Cardiac muscle cell (in vitro differentiated cells and primary cell): ENCODE measurements around the gene CRYBG1. TPM values are rescaled to one million over a fixed set of nuclear protein-coding genes. Genes with fewer than 3 reads are reported as not detected.

Experiments
- DNase-seq, 2 donors: peaks; one replicate each; pipeline versions ENCODE4 v3.0.0 to v3.0.0-alpha.2; 2010 to 2017; ENCODE audit warnings: low read depth in 1 of 2, low spot score in 1 of 2
- H3K27ac ChIP-seq: fragments of 200-600 bp; sonication (generic); 2 replicates; pipeline ENCODE4 v1.5.1; 2016
- H3K27me3 ChIP-seq: fragments of 200-600 bp; sonication (generic); 2 replicates; pipeline ENCODE4 v1.6.0; 2016; ENCODE audit warnings: control low read depth
- H3K36me3 ChIP-seq: fragments of 200-600 bp; sonication (generic); 2 replicates; pipeline ENCODE4 v1.5.1; 2016; ENCODE audit warnings: control low read depth
- H3K4me1 ChIP-seq: fragments of 200-600 bp; sonication (generic); 2 replicates; pipeline ENCODE4 v1.8.1; 2017; ENCODE audit warnings: low read depth, mild to moderate bottlenecking, mixed run types
- H3K4me3 ChIP-seq: fragments of 200-600 bp; sonication (generic); 2 replicates; pipeline ENCODE4 v1.5.1; 2016; ENCODE audit warnings: mild to moderate bottlenecking
- H3K9me3 ChIP-seq: fragments of 200-600 bp; sonication (generic); 2 replicates; pipeline ENCODE4 v1.5.1; 2017; ENCODE audit warnings: low read depth, mild to moderate bottlenecking, control low read depth
- polyA plus RNA-seq: library from polyadenylated mRNA; unstranded; fragments of >200 nt; fragmentation: Nextera tagmentation; extraction: Ambion mirVana; gene quantifications from 2 replicates; pipeline ENCODE4 v1.2.1, GENCODE V29; 2016
- total RNA-seq: library from RNA; depleted of rRNA; stranded (reverse); fragments of >200 nt; gene quantifications from 2 replicates; pipeline ENCODE4 v1.2.3, GENCODE V29; 2016
- TF ChIP-seq, protein P1 (sequence below): IDR thresholded peaks from 2 replicates; pipeline ENCODE4 v1.5.1; 2012; ENCODE audit warnings: low read depth, mild to moderate bottlenecking, low read length

The CRYBG1 gene
- total and polyA plus RNA-seq, 2 experiments from 2014 or later: 0.22 TPM; not detected in 1

DNA sequence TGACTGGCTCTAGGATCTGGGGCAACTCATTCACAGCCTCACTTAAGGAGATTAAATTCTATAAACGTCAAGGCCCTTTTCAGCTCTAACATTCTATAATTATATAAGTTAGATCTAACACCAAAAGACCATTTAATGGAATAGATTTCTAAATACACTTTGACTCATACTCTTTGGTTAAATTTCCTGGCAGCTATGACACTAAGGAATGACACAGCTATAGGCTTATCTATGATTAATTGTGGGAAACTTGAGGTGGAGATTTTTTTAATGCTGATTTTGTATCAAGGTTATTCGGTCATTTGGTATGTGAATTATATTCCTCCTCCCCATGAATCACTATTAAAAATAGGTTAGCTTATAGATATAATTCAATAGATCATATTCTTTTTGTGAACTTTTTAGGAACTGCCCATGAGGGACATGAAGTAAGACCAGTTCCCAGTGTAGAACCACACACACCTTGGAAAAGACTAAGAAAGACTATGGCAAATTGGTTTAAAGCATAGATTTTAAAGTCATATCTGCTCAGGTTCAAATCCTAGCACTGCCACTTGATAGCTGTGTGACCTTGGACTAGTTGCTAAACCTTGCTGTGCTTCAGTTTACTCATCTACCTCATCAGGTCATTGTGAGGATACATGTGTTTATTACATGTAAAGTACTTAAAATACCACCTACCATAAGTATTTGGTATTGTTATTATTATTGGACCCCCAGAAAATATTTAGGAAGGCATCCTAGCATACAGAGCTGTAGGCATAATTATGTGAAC, 116.0 kb downstream of the CRYBG1 start:
- Histone ChIP-seq H3K27ac (no peak overlapping the region), H3K36me3 (no peaks in the 10 kb centered on the region), H3K4me3 (no peak overlapping the region), H3K9me3 (no peaks in the 10 kb centered on the region), H3K27me3 (no peaks in the 10 kb centered on the region), H3K4me1 (no peaks in the 10 kb centered on the region)
- peak in 1 of 2 donors; percentile 73 for DNase-seq
- TF ChIP-seq, protein P1, sequence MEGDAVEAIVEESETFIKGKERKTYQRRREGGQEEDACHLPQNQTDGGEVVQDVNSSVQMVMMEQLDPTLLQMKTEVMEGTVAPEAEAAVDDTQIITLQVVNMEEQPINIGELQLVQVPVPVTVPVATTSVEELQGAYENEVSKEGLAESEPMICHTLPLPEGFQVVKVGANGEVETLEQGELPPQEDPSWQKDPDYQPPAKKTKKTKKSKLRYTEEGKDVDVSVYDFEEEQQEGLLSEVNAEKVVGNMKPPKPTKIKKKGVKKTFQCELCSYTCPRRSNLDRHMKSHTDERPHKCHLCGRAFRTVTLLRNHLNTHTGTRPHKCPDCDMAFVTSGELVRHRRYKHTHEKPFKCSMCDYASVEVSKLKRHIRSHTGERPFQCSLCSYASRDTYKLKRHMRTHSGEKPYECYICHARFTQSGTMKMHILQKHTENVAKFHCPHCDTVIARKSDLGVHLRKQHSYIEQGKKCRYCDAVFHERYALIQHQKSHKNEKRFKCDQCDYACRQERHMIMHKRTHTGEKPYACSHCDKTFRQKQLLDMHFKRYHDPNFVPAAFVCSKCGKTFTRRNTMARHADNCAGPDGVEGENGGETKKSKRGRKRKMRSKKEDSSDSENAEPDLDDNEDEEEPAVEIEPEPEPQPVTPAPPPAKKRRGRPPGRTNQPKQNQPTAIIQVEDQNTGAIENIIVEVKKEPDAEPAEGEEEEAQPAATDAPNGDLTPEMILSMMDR: no peak

DNA sequence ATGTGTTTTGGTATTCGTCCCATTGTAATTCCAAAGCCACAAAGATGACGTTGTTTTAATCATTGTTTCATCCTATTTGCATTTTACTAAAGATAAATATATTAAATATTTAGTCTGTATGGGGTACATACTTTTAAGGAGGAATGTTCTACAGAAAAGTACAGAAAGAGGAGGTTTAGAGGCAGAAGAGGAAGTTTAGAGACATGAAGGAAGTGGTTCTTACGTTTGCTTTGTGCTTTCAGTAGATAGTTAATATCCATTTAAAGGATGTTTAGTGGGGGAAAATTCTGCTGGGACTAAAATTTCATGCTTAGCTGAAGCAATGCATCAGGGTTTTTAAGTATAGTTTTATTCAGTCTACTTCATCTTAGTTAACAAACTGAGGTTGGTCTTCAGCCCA, 116.6 kb downstream of the CRYBG1 start:
- TF ChIP-seq, protein P1: no peak
- no peak overlapping the region for H3K4me3 ChIP-seq
- no peak overlapping the region for H3K27ac ChIP-seq
- no peaks in the 10 kb centered on the region for H3K27me3 ChIP-seq
- no peaks in the 10 kb centered on the region for H3K4me1 ChIP-seq
- H3K9me3 ChIP-seq: no peaks in the 10 kb centered on the region
- DNase-seq: no peak
- no peaks in the 10 kb centered on the region for H3K36me3 ChIP-seq

- no peak overlapping the region for H3K27ac ChIP-seq
- TF ChIP-seq, protein P1: no peak
- H3K27me3 ChIP-seq: no peaks in the 10 kb centered on the region
- no peaks in the 10 kb centered on the region for H3K9me3 ChIP-seq
- no peaks in the 10 kb centered on the region for H3K36me3 ChIP-seq
- H3K4me3 ChIP-seq: no peak overlapping the region
- no peak for DNase-seq
- H3K4me1 ChIP-seq: no peaks in the 10 kb centered on the region
Observed at GRCh38 chr6:106477790-106478189, 117.3 kb downstream of the CRYBG1 start.

DNA sequence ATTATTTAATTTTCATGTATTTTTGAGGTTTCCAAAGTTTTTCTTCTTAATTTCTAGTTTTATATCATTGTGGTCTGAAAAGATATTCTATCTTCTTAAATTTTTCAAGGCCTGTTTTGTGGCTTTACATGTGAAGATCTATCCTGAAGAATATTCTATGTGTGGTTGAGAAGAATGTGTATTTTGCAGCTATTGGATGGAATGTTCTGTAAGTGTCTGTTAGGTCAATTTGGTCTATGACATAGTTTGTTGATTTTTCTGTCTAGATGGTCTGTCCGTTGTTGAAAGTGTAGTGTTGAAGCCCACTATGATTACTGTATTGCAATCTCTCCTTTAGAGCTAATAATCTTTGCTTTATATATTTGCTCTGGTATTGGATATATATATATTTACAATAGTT, 125.7 kb downstream of the CRYBG1 start:
- Histone ChIP-seq H3K36me3 (no peaks in the 10 kb centered on the region), H3K4me1 (no peaks in the 10 kb centered on the region), H3K4me3 (no peak overlapping the region), H3K9me3 (no peaks in the 10 kb centered on the region), H3K27me3 (no peaks in the 10 kb centered on the region), H3K27ac (no peak overlapping the region)
- TF ChIP-seq, protein P1: no peak
- DNase-seq: no peak

- TF ChIP-seq, protein P1: no peak
- no peak overlapping the region for H3K27ac ChIP-seq
- peak in 1 of 2 donors; percentile 44 for DNase-seq
- no peaks in the 10 kb centered on the region for H3K4me1 ChIP-seq
- H3K36me3 ChIP-seq: no peaks in the 10 kb centered on the region
- H3K27me3 ChIP-seq: no peaks in the 10 kb centered on the region
- no peaks in the 10 kb centered on the region for H3K9me3 ChIP-seq
- no peak overlapping the region for H3K4me3 ChIP-seq
Observed at GRCh38 chr6:106488494-106489370, 128.2 kb downstream of the CRYBG1 start.
